ENCODE measurements around the gene CLTA. TPM values are rescaled to one million over a fixed set of nuclear protein-coding genes. Genes with fewer than 3 reads are reported as not detected.
A peak's percentile ranks its signal among the peaks of the same experiment; 100 is the strongest.

The CLTA gene
- total and polyA plus RNA-seq, 10 of the 15 experiments (the other 5 are each of a cell fraction or from before 2014, with no cell fraction given), result 49.0 to 241 (median 168) TPM

- peak; percentile 28; the same call in 1 of the 2 replicates for TF ChIP-seq CREM (IDR thresholded peaks at IDR 0.05; ENCODE audit: low read depth)
- no peak for TF ChIP-seq CHD4 (IDR thresholded peaks at IDR 0.05)
- no peak; the same call in none of the 2 replicates for TF ChIP-seq DPF2 (IDR thresholded peaks at IDR 0.05)
- TF ChIP-seq IRF4 (IDR thresholded peaks at IDR 0.05; ENCODE audit: low read depth, low read length), result no peak
- peak; percentile 59 for TF ChIP-seq SMARCA5 (IDR thresholded peaks at IDR 0.05)
- no peak for TF ChIP-seq ZNF207 (IDR thresholded peaks at IDR 0.05; ENCODE audit: borderline replicate concordance)
- peak; percentile 41; the same call in 1 of the 2 replicates for TF ChIP-seq NRF1 (conservative IDR thresholded peaks at IDR 0.05; ENCODE audit: low read depth, low read length)
- peak; percentile 87; the same call in 1 of the 2 replicates for TF ChIP-seq ZBTB40 (IDR thresholded peaks at IDR 0.05; ENCODE audit: borderline replicate concordance)
- TF ChIP-seq USF1 (IDR thresholded peaks at IDR 0.05; ENCODE audit: borderline replicate concordance, extremely low read length, insufficient read depth, low read depth, low read length), result peak; percentile 71
- TF ChIP-seq RAD21 (IDR thresholded peaks at IDR 0.05; ENCODE audit: insufficient read depth, low read depth, low read length), result 0 out of 2 replicates have a peak, but pooled peaks have one; percentile 13
- 0 out of 2 replicates have a peak, but pooled peaks have one; percentile 47 for TF ChIP-seq ASH2L (IDR thresholded peaks at IDR 0.05; ENCODE audit: borderline replicate concordance, low read depth)
- peak; percentile 87 for TF ChIP-seq ELK1 (IDR thresholded peaks at IDR 0.05; ENCODE audit: low read depth, low read length)
- TF ChIP-seq RB1 (IDR thresholded peaks at IDR 0.05; ENCODE audit: borderline replicate concordance), result peak; percentile 70; the same call in 1 of the 2 replicates
- no peak for TF ChIP-seq EZH2 (IDR thresholded peaks at IDR 0.05; ENCODE audit: borderline replicate concordance, control insufficient read depth, low read depth, low read length)
- TF ChIP-seq PML (IDR thresholded peaks at IDR 0.05; ENCODE audit: low read length), result peak; percentile 97
- peak; percentile 89 for TF ChIP-seq E4F1 (IDR thresholded peaks at IDR 0.05; ENCODE audit: borderline replicate concordance, partially characterized antibody)
- TF ChIP-seq RCOR1 (conservative IDR thresholded peaks at IDR 0.05; ENCODE audit: low read depth, low read length), result no peak
- no peak for TF ChIP-seq YBX1 (IDR thresholded peaks at IDR 0.05)
- peak; percentile 82 for TF ChIP-seq SP1 (IDR thresholded peaks at IDR 0.05; ENCODE audit: low read depth, low read length)
- TF ChIP-seq ATF7 (IDR thresholded peaks at IDR 0.05; ENCODE audit: low read depth), result 0 out of 2 replicates have a peak, but pooled peaks have one; percentile 15
- no peak for TF ChIP-seq PAX8 (IDR thresholded peaks at IDR 0.05)
These were observed at the start of gene CLTA (continued) for GRCh38 chr9:36190388-36191289.
